NCI-H1436 treated with DMSO at 0.1 percent for 48 hours (cell line): ENCODE data around the gene L3MBTL1.
A peak's percentile ranks its signal among the peaks of the same experiment; 100 is the strongest.

Experiments
- DNase-seq: peaks from one replicate; lab custom pipeline; 2025; lab: John Stamatoyannopoulos, UW

The L3MBTL1 gene

GRCh38 chr20:43590036-43590391, 82.5 kb downstream of the L3MBTL1 start:
- DNase-seq: no peak

- DNase-seq: peak; percentile 83
These were observed 83.2 kb downstream of the L3MBTL1 start, which contains the start of gene IFT52 for GRCh38 chr20:43590392-43591303. Gene IFT52, plus strand, starts transcription at chr20:43590937. Its CDS starts 3,762 bp downstream, at chr20:43594699.
